ENCODE data around the gene TRMU. TPM values are rescaled to one million over a fixed set of nuclear protein-coding genes. Genes with fewer than 3 reads are reported as not detected.

Gene TRMU
- total and polyA plus RNA-seq, 2 of the 8 experiments (the other 6 are each of a cell fraction or from before 2014, with no cell fraction given), result 43.4 to 70.6 TPM

GRCh38 chr22:46368422-46368821 is 32.9 kb downstream of the TRMU start:
- Histone ChIP-seq H4K91ac (replicated peaks; ENCODE audit: insufficient read length, low read length) (peak overlapping the region; percentile 60), H3K23me2 (ENCODE audit: low read depth, low read length) (peaks cover 9% of the 10 kb centered on the region; the same call in 1 of the 2 replicates), H4K5ac (ENCODE audit: insufficient read length, low read depth, low read length) (no peak overlapping the region), H3K4ac (replicated peaks; ENCODE audit: insufficient read length, low read depth, low read length) (no peak overlapping the region), H3K27me3 (replicated peaks in 1 of 4; ENCODE audit: control insufficient read depth in 3 of 4, extremely low read depth in 1 of 4, insufficient read depth in 3 of 4, low read length in 3 of 4) (no peaks in the 10 kb centered on the region), H3K9me3 (ENCODE audit: insufficient read depth in 2 of 2, low read depth in 1 of 2, low read length in 1 of 2) (no peaks in the 10 kb centered on the region), H3K56ac (replicated peaks; ENCODE audit: insufficient read length, low read depth, low read length) (no peak overlapping the region), H3K23ac (ENCODE audit: insufficient read length) (no peak overlapping the region), H4K20me1 (replicated peaks in 1 of 2; ENCODE audit: control insufficient read depth in 1 of 2, insufficient read depth in 2 of 2, low read length in 2 of 2) (peaks cover 0 to 11% of the 10 kb centered on the region in 2 experiments), H3K9ac (replicated peaks in 1 of 4; ENCODE audit: extremely low read depth in 1 of 4, low read depth in 3 of 4, low read length in 3 of 4) (no peak overlapping the region), H2BK5ac (ENCODE audit: low read depth, low read length) (no peak overlapping the region), H3K36me3 (ENCODE audit: control insufficient read depth in 2 of 4, insufficient read depth in 4 of 4, low read length in 3 of 4) (peaks cover 0 to 2% (median 0%) of the 10 kb centered on the region in 4 experiments; a peak in 3 of 8 replicates), H2BK120ac (replicated peaks; ENCODE audit: low read depth, low read length) (no peak overlapping the region), H3K79me2 (ENCODE audit: control insufficient read depth in 1 of 2, insufficient read depth in 2 of 2, low read length in 2 of 2) (no peaks in the 10 kb centered on the region), H3K4me1 (replicated peaks in 1 of 4; ENCODE audit: control insufficient read depth in 3 of 4, insufficient read depth in 4 of 4, low read length in 3 of 4) (peaks cover 0 to 15% (median 6%) of the 10 kb centered on the region in 4 experiments; a peak in 5 of 7 replicates), H3K4me2 (ENCODE audit: insufficient read depth in 1 of 2, low read depth in 2 of 2, low read length in 2 of 2) (no peak overlapping the region), H2BK15ac (ENCODE audit: low read length) (0 out of 2 replicates have a peak overlapping the region, but pooled peaks have one; percentile 24), H3K14ac (ENCODE audit: insufficient read length) (no peak overlapping the region), H3K18ac (ENCODE audit: extremely low read depth, low read length) (no peak overlapping the region; the same call in 1 of the 2 replicates), H4K8ac (ENCODE audit: extremely low read depth, insufficient read depth, low read length) (no peak overlapping the region), H2AK5ac (ENCODE audit: low read depth, low read length) (no peak overlapping the region), H2BK12ac (ENCODE audit: low read depth, low read length) (no peak overlapping the region), H3K4me3 (ENCODE audit: extremely low read depth in 1 of 4, insufficient read depth in 2 of 4, low read depth in 3 of 4, low read length in 4 of 4) (no peak overlapping the region), H3K79me1 (ENCODE audit: low read depth, low read length) (no peaks in the 10 kb centered on the region; the same call in 1 of the 2 replicates), H2AFZ (ENCODE audit: low read length) (no peak overlapping the region), H3K27ac (ENCODE audit: low read depth, low read length) (no peak overlapping the region), H2BK20ac (ENCODE audit: low read length) (no peak overlapping the region)
- DNase-seq (ENCODE audit: low read depth in 1 of 2, low spot score in 2 of 2), result no peak
- 88% methylated on average over 11 of the region's 12 CpGs; no CpG with 5 or more reads in 1 of the 2 experiments for WGBS, 2 experiments (ENCODE audit: extremely low coverage in 1 of 2, insufficient coverage in 1 of 2, insufficient read length in 1 of 2, insufficient replicate concordance in 2 of 2, low coverage in 1 of 2, low lambda C conversion rate in 2 of 2, missing lambda C conversion rate in 1 of 2)
- TF ChIP-seq ZNF274 (IDR thresholded peaks at IDR 0.05; ENCODE audit: borderline replicate concordance, extremely low read depth, low read length), result no peak
- ChIA-PET POLR2A (ENCODE audit: partially characterized antibody) (interaction anchor here (1.1 to 1.7 kb wide), 2 partner anchors 16 to 173 kb away, joined by 4 to 9 read pairs; no protein-coding TSS in a partner anchor), CTCF (ENCODE audit: partially characterized antibody) (interaction anchor here (0.6 to 5.4 kb wide), 52 partner anchors 8 to 347 kb away, joined by 3 to 82 read pairs (median 5); partner anchors contain the start of gene TTC38)
- FAIRE-seq, result no peak
